ACC112 (cell line): Measurements from ENCODE around the gene MYMK.

Experiments
- H2AFZ ChIP-seq: fragments of 200-600 bp; sonication (generic); one replicate; pipeline ENCODE4 v1.6.0; 2017; ENCODE audit warnings: antibody characterized with exemption, low read length; ENCODE audit not compliant: unreplicated experiment
- H3K27ac ChIP-seq: fragments of 200-600 bp; sonication (generic); 2 replicates; pipeline ENCODE4 v1.5.1; 2014; ENCODE audit warnings: low read depth, mild to moderate bottlenecking, antibody characterized with exemption, low read length, moderate library complexity
- H3K27me3 ChIP-seq: fragments of 200-600 bp; sonication (generic); 2 replicates; pipeline ENCODE4 v1.6.1; 2014; ENCODE audit warnings: mild to moderate bottlenecking, antibody characterized with exemption, low read length, moderate library complexity, mixed read lengths; ENCODE audit not compliant: insufficient read depth
- H3K36me3 ChIP-seq: fragments of 200-600 bp; sonication (generic); 2 replicates; pipeline ENCODE4 v1.6.1; 2016; ENCODE audit warnings: mild to moderate bottlenecking, antibody characterized with exemption, low read length, moderate library complexity, mixed read lengths; ENCODE audit not compliant: insufficient read depth
- H3K4me1 ChIP-seq: fragments of 200-600 bp; sonication (generic); one replicate; pipeline ENCODE4 v1.6.1; 2016; ENCODE audit warnings: low read length, mixed read lengths; ENCODE audit not compliant: insufficient read depth, unreplicated experiment, control insufficient read depth
- H3K4me3 ChIP-seq: fragments of 200-600 bp; sonication (generic); 2 replicates; pipeline ENCODE4 v1.5.1; 2014; ENCODE audit warnings: mild to moderate bottlenecking, low read depth, low read length
- H3K79me2 ChIP-seq: fragments of 200-600 bp; sonication (generic); one replicate; pipeline ENCODE4 v1.6.0; 2016; ENCODE audit warnings: low read length; ENCODE audit not compliant: control insufficient read depth, unreplicated experiment, insufficient read depth

MYMK gene

GRCh38 chr9:133509179-133510083 is 15.3 kb downstream of the MYMK start:
- H2AFZ ChIP-seq = no peak overlapping the region
- no peak overlapping the region for H3K4me3 ChIP-seq
- H3K79me2 ChIP-seq = no peaks in the 10 kb centered on the region
- H3K27me3 ChIP-seq = no peaks in the 10 kb centered on the region
- H3K36me3 ChIP-seq = no peaks in the 10 kb centered on the region
- no peak overlapping the region for H3K27ac ChIP-seq
- peaks cover 25% of the 10 kb centered on the region for H3K4me1 ChIP-seq

- H3K4me1 ChIP-seq = peaks cover 25% of the 10 kb centered on the region
- no peak overlapping the region for H3K27ac ChIP-seq
- H2AFZ ChIP-seq = no peak overlapping the region
- H3K79me2 ChIP-seq = no peaks in the 10 kb centered on the region
- peaks cover 2% of the 10 kb centered on the region; the same call in 1 of the 2 replicates for H3K27me3 ChIP-seq
- H3K4me3 ChIP-seq = no peak overlapping the region
- no peaks in the 10 kb centered on the region for H3K36me3 ChIP-seq
These were observed 16.7 kb downstream of the MYMK start for GRCh38 chr9:133508046-133508445.

GRCh38 chr9:133507246-133507965 is 17.4 kb downstream of the MYMK start:
- Histone ChIP-seq H3K4me1 (peaks cover 25% of the 10 kb centered on the region), H3K4me3 (no peak overlapping the region), H3K36me3 (no peaks in the 10 kb centered on the region), H3K27ac (peak overlapping the region; percentile 84), H2AFZ (peak overlapping the region; percentile 40), H3K27me3 (peaks cover 8% of the 10 kb centered on the region; the same call in 1 of the 2 replicates), H3K79me2 (no peaks in the 10 kb centered on the region)

GRCh38 chr9:133506653-133507038 is 18.1 kb downstream of the MYMK start:
- Histone ChIP-seq H3K4me3 (no peak overlapping the region), H3K36me3 (no peaks in the 10 kb centered on the region), H3K27me3 (peaks cover 16% of the 10 kb centered on the region; the same call in 1 of the 2 replicates), H2AFZ (peak overlapping the region; percentile 40), H3K79me2 (no peaks in the 10 kb centered on the region), H3K27ac (peak overlapping the region; percentile 84), H3K4me1 (peaks cover 25% of the 10 kb centered on the region)

GRCh38 chr9:133505901-133506652 is 18.7 kb downstream of the MYMK start:
- H3K27me3 ChIP-seq = peaks cover 20% of the 10 kb centered on the region; the same call in 1 of the 2 replicates
- peak overlapping the region; percentile 14 for H2AFZ ChIP-seq
- H3K4me1 ChIP-seq = peaks cover 25% of the 10 kb centered on the region
- no peak overlapping the region for H3K4me3 ChIP-seq
- no peaks in the 10 kb centered on the region for H3K79me2 ChIP-seq
- H3K36me3 ChIP-seq = no peaks in the 10 kb centered on the region
- peak overlapping the region; percentile 84 for H3K27ac ChIP-seq

GRCh38 chr9:133505186-133505830 is 19.5 kb downstream of the MYMK start:
- no peak overlapping the region for H3K4me3 ChIP-seq
- no peaks in the 10 kb centered on the region for H3K79me2 ChIP-seq
- no peaks in the 10 kb centered on the region for H3K36me3 ChIP-seq
- peaks cover 24% of the 10 kb centered on the region; the same call in 1 of the 2 replicates for H3K27me3 ChIP-seq
- H3K27ac ChIP-seq = peak overlapping the region; percentile 84; the same call in 1 of the 2 replicates
- H3K4me1 ChIP-seq = peaks cover 25% of the 10 kb centered on the region
- peak overlapping the region; percentile 10 for H2AFZ ChIP-seq

- Histone ChIP-seq H3K79me2 (no peaks in the 10 kb centered on the region), H3K27ac (no peak overlapping the region), H3K27me3 (peaks cover 38% of the 10 kb centered on the region; the same call in 1 of the 2 replicates), H3K4me3 (no peak overlapping the region), H3K36me3 (no peaks in the 10 kb centered on the region), H3K4me1 (peaks cover 17% of the 10 kb centered on the region), H2AFZ (no peak overlapping the region)
These were observed 22.6 kb downstream of the MYMK start for GRCh38 chr9:133502112-133502511.

GRCh38 chr9:133499892-133500270 is 24.9 kb downstream of the MYMK start:
- no peaks in the 10 kb centered on the region for H3K79me2 ChIP-seq
- H3K4me1 ChIP-seq = no peaks in the 10 kb centered on the region
- peaks cover 44% of the 10 kb centered on the region; the same call in 1 of the 2 replicates for H3K27me3 ChIP-seq
- H3K36me3 ChIP-seq = no peaks in the 10 kb centered on the region
- H3K27ac ChIP-seq = no peak overlapping the region
- H3K4me3 ChIP-seq = no peak overlapping the region
- no peak overlapping the region for H2AFZ ChIP-seq

- H3K36me3 ChIP-seq = no peaks in the 10 kb centered on the region
- H3K4me1 ChIP-seq = no peaks in the 10 kb centered on the region
- peaks cover 44% of the 10 kb centered on the region; the same call in 1 of the 2 replicates for H3K27me3 ChIP-seq
- no peaks in the 10 kb centered on the region for H3K79me2 ChIP-seq
- no peak overlapping the region for H2AFZ ChIP-seq
- H3K27ac ChIP-seq = no peak overlapping the region
- H3K4me3 ChIP-seq = no peak overlapping the region
These were observed 25.4 kb downstream of the MYMK start for GRCh38 chr9:133499132-133499891.
